Right atrium auricular region (tissue), 2 donors: Measurements from ENCODE around the gene NOL8. TPM values are rescaled to one million over a fixed set of nuclear protein-coding genes. Genes with fewer than 3 reads are reported as not detected.

Source experiments
- DNase-seq: peaks from one replicate; pipeline ENCODE4 v3.0.0-alpha.2; 2019; ENCODE audit warnings: low spot score
- H3K27ac ChIP-seq, 2 donors: fragments of 200-600 bp; sonication (generic); 1 replicate in 1 of 2; 2 replicates in 1 of 2; pipeline ENCODE4 v1.5.1; 2016 to 2019
- H3K27me3 ChIP-seq, 2 donors: fragments of 200-600 bp; sonication (generic); one replicate each; pipeline versions ENCODE4 v1.5.1 to v1.6.0; 2017 to 2019
- H3K36me3 ChIP-seq: fragments of 200-600 bp; sonication (generic); one replicate; pipeline ENCODE4 v1.5.1; 2016
- H3K4me1 ChIP-seq, 2 donors: fragments of 200-600 bp; sonication (generic); one replicate each; pipeline versions ENCODE4 v1.5.1 to v1.6.0; 2017 to 2019
- H3K4me3 ChIP-seq, 2 donors: fragments of 200-600 bp; sonication (generic); 1 replicate in 1 of 2; 2 replicates in 1 of 2; pipeline ENCODE4 v1.5.1; 2017 to 2019; ENCODE audit warnings: mild to moderate bottlenecking in 1 of 2, moderate library complexity in 1 of 2
- H3K9me3 ChIP-seq, 2 donors: fragments of 200-600 bp; sonication (generic); one replicate each; pipeline ENCODE4 v1.5.1; 2019
- CTCF ChIP-seq, 2 donors: fragments of 200-600 bp; sonication (generic); IDR thresholded peaks; one replicate each; pipeline ENCODE4 v1.5.1; 2019; ENCODE audit warnings: antibody characterized with exemption in 2 of 2
- microRNA-seq, 2 donors: library from miRNA; unstranded; fragments of <30 nt; microRNA quantifications; one replicate each; pipeline ENCODE4, GENCODE V29; 2016 to 2017; ENCODE audit warnings: borderline number of aligned reads in 2 of 2, borderline replicate concordance in 1 of 2
- total RNA-seq, 2 donors: library from RNA; depleted of rRNA; stranded (reverse); fragments of >200 nt; gene quantifications; one replicate each; pipeline ENCODE4 v1.1.0, GENCODE V29; 2016

NOL8 gene
- total RNA-seq, 2 donors from 2014 or later, result 11.4 to 12.3 TPM

DNA sequence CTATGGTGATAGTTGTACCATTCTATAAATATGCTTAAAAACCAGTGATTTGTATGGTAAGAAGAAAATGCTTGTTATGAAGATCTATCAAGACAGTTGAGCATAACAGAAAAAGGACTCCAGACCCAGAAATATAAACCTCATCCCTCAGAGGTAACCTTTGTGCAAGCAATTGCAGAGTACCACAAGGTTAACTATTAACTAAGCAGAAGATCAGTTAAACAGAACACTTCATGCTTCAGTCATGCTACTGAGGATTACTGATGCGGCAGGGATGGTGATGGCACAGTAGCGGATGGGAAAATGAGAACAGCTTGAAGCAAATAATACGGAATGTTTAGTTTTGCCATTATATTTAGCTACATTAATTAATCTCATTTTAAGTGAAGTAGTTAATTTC, 77.2 kb downstream of the NOL8 start:
- no peak for DNase-seq
- H3K27me3 ChIP-seq, result no peaks in the 10 kb centered on the region
- H3K27ac ChIP-seq, result no peak overlapping the region
- TF ChIP-seq CTCF (IDR thresholded peaks at IDR 0.05), result no peak
- H3K36me3 ChIP-seq, result peaks cover 97% of the 10 kb centered on the region
- no peaks in the 10 kb centered on the region for H3K4me1 ChIP-seq
- no peaks in the 10 kb centered on the region for H3K9me3 ChIP-seq
- no peak overlapping the region for H3K4me3 ChIP-seq

Small RNA genes within 50 kb of the gene (microRNA-seq; reads per million reads assigned to microRNA genes)
- gene MIR3651, result 0 to 0.71 reads per million in 2 donors

Other genes starting within 250 kb of the NOL8 start
- 10 to 100 TPM; 40.6 to 41.8 TPM for gene SPTLC1, start 209.9 kb downstream of the NOL8 start, total RNA-seq
- gene IARS1, start 31.7 kb downstream of the NOL8 start, total RNA-seq, result 10 to 100 TPM; 40.1 to 55.1 TPM
- gene CENPP, start 603 bp upstream of the NOL8 start, total RNA-seq, result 1 to 10 TPM; 1.1 to 1.2 TPM
- 10 to 100 TPM; 15.5 to 39.1 TPM for gene OGN, start 79.2 kb upstream of the NOL8 start, total RNA-seq
- 10 to 100 TPM; 22.7 to 26.5 TPM for gene OMD, start 99.1 kb upstream of the NOL8 start, total RNA-seq
- 10 to 100 TPM in 1 of 2 donors, 1 to 10 TPM in 1; 3.9 to 29.0 TPM for gene ASPN, start 157.2 kb upstream of the NOL8 start, total RNA-seq
- 10 to 100 TPM in 1 of 2 donors, 1 to 10 TPM in 1; 7.3 to 18.5 TPM for gene ECM2, start 210.6 kb upstream of the NOL8 start, total RNA-seq